ENCODE results near the gene MED15. TPM values are rescaled to one million over a fixed set of nuclear protein-coding genes. Genes with fewer than 3 reads are reported as not detected.

The MED15 gene
- total RNA-seq, 1 donor from 2014 or later, result 104 TPM

GRCh38 chr22:20573176-20573832 is 65.9 kb downstream of the MED15 start:
- no peak for TF ChIP-seq CTCF (IDR thresholded peaks at IDR 0.05)
- no peaks in the 10 kb centered on the region for H3K27me3 Mint-ChIP-seq (ENCODE audit: unreplicated experiment)
- no peak overlapping the region for H3K4me3 Mint-ChIP-seq (ENCODE audit: unreplicated experiment)
- H3K9me3 Mint-ChIP-seq (ENCODE audit: unreplicated experiment), result no peaks in the 10 kb centered on the region
- DNase-seq (ENCODE audit: extremely low spot score, unreplicated experiment), result no peak
- peaks cover 48% of the 10 kb centered on the region for H3K36me3 Mint-ChIP-seq (ENCODE audit: unreplicated experiment)
- peak overlapping the region; percentile 27 for H3K27ac Mint-ChIP-seq (ENCODE audit: unreplicated experiment)
- peaks cover 48% of the 10 kb centered on the region for H3K4me1 Mint-ChIP-seq (ENCODE audit: unreplicated experiment)

GRCh38 chr22:20573833-20574615 is 66.6 kb downstream of the MED15 start:
- H3K4me1 Mint-ChIP-seq (ENCODE audit: unreplicated experiment), result peaks cover 47% of the 10 kb centered on the region
- H3K9me3 Mint-ChIP-seq (ENCODE audit: unreplicated experiment), result no peaks in the 10 kb centered on the region
- H3K27me3 Mint-ChIP-seq (ENCODE audit: unreplicated experiment), result no peaks in the 10 kb centered on the region
- H3K4me3 Mint-ChIP-seq (ENCODE audit: unreplicated experiment), result no peak overlapping the region
- H3K27ac Mint-ChIP-seq (ENCODE audit: unreplicated experiment), result no peak overlapping the region
- no peak for DNase-seq (ENCODE audit: extremely low spot score, unreplicated experiment)
- peaks cover 44% of the 10 kb centered on the region for H3K36me3 Mint-ChIP-seq (ENCODE audit: unreplicated experiment)
- no peak for TF ChIP-seq CTCF (IDR thresholded peaks at IDR 0.05)

GRCh38 chr22:20574920-20575353 is 67.5 kb downstream of the MED15 start:
- no peak for DNase-seq (ENCODE audit: extremely low spot score, unreplicated experiment)
- H3K27ac Mint-ChIP-seq (ENCODE audit: unreplicated experiment), result no peak overlapping the region
- peaks cover 44% of the 10 kb centered on the region for H3K36me3 Mint-ChIP-seq (ENCODE audit: unreplicated experiment)
- no peak overlapping the region for H3K4me3 Mint-ChIP-seq (ENCODE audit: unreplicated experiment)
- H3K27me3 Mint-ChIP-seq (ENCODE audit: unreplicated experiment), result no peaks in the 10 kb centered on the region
- H3K4me1 Mint-ChIP-seq (ENCODE audit: unreplicated experiment), result peaks cover 41% of the 10 kb centered on the region
- no peak for TF ChIP-seq CTCF (IDR thresholded peaks at IDR 0.05)
- no peaks in the 10 kb centered on the region for H3K9me3 Mint-ChIP-seq (ENCODE audit: unreplicated experiment)

- DNase-seq (ENCODE audit: extremely low spot score, unreplicated experiment), result no peak
- Mint-ChIP-seq H3K9me3 (ENCODE audit: unreplicated experiment) (no peaks in the 10 kb centered on the region), H3K4me3 (ENCODE audit: unreplicated experiment) (no peak overlapping the region), H3K27ac (ENCODE audit: unreplicated experiment) (no peak overlapping the region), H3K27me3 (ENCODE audit: unreplicated experiment) (no peaks in the 10 kb centered on the region), H3K4me1 (ENCODE audit: unreplicated experiment) (peaks cover 32% of the 10 kb centered on the region), H3K36me3 (ENCODE audit: unreplicated experiment) (peaks cover 44% of the 10 kb centered on the region)
- no peak for TF ChIP-seq CTCF (IDR thresholded peaks at IDR 0.05)
Measured at GRCh38 chr22:20575724-20576444, 68.5 kb downstream of the MED15 start.

GRCh38 chr22:20576445-20576816 is 69.0 kb downstream of the MED15 start:
- peaks cover 44% of the 10 kb centered on the region for H3K36me3 Mint-ChIP-seq (ENCODE audit: unreplicated experiment)
- no peak overlapping the region for H3K4me3 Mint-ChIP-seq (ENCODE audit: unreplicated experiment)
- H3K9me3 Mint-ChIP-seq (ENCODE audit: unreplicated experiment), result no peaks in the 10 kb centered on the region
- DNase-seq (ENCODE audit: extremely low spot score, unreplicated experiment), result no peak
- no peaks in the 10 kb centered on the region for H3K27me3 Mint-ChIP-seq (ENCODE audit: unreplicated experiment)
- TF ChIP-seq CTCF (IDR thresholded peaks at IDR 0.05), result no peak
- peak overlapping the region; percentile 38 for H3K27ac Mint-ChIP-seq (ENCODE audit: unreplicated experiment)
- peaks cover 29% of the 10 kb centered on the region for H3K4me1 Mint-ChIP-seq (ENCODE audit: unreplicated experiment)

Data from osteocyte (in vitro differentiated cells).